HCT116 (cell line): ENCODE data around the gene PHACTR1. TPM values are rescaled to one million over a fixed set of nuclear protein-coding genes. Genes with fewer than 3 reads are reported as not detected.

Source experiments
- ATAC-seq: fragments of 200-7000 bp; cut with Tn5 transposase; 2 replicates; pipeline ENCODE4 v1.9.1; 2020; ENCODE audit warnings: mild to moderate bottlenecking, moderate library complexity
- BruUV-seq: library from RNA; stranded (reverse); fragments of 400-500 nt; replicated peaks from 2 replicates; lab custom pipeline; 2021; lab: Mats Ljungman, UMichigan
- CTCF ChIA-PET: fragments of 300-600 bp; sonication (Branson Sonifier 250); formaldehyde crosslinking; loops from one replicate; lab custom pipeline; 2021; ENCODE audit warnings: antibody characterized with exemption; lab: Charles Lee
- POLR2A ChIA-PET: fragments of 300-600, 350-600 bp; sonication (Branson Sonifier 250); formaldehyde crosslinking; loops from one replicate; lab custom pipeline; 2021; ENCODE audit warnings: antibody characterized with exemption; lab: Charles Lee
- RAD21 ChIA-PET, 2 experiments: fragments of 300-600 bp; sonication (Branson Sonifier 250); formaldehyde crosslinking; loops; one replicate each; lab custom pipeline; 2023; ENCODE audit warnings: low total read pairs in 2 of 2; ENCODE audit not compliant: uncharacterized antibody in 2 of 2, unreplicated experiment in 2 of 2, low non-redundant PET in 1 of 2; lab: Charles Lee
- DNase-seq: peaks from one replicate; pipeline ENCODE4 v3.0.0-alpha.2; 2010; ENCODE audit warnings: low read depth, low spot score
- H2AFZ ChIP-seq: fragments of 200-600 bp; shearing (Covaris generic), sonication (generic); 2 replicates; pipeline ENCODE4 v1.6.1; 2017; ENCODE audit warnings: low read depth, mixed run types, mixed read lengths, antibody characterized with exemption, low read length; ENCODE audit not compliant: poor library complexity, severe bottlenecking
- H3K27ac ChIP-seq: 2 replicates; pipeline ENCODE4 v1.5.1; 2012; ENCODE audit warnings: low read depth, low read length
- H3K27me3 ChIP-seq: fragments of 200-600 bp; sonication (generic); 2 replicates; pipeline ENCODE4 v1.6.1; 2016; ENCODE audit warnings: mixed run types, low read length, mixed read lengths; ENCODE audit not compliant: insufficient read depth
- H3K36me3 ChIP-seq, 2 experiments: fragments of 200-500 bp in 1 of 2; fragments of 200-600 bp in 1 of 2; sonication (Bioruptor generic) in 1 of 2; sonication (generic) in 1 of 2; 2 replicates each; pipeline versions ENCODE4 v1.5.1 to v1.6.1; 2014 to 2016; ENCODE audit warnings: low read length in 2 of 2, inconsistent platforms in 1 of 2, mixed read lengths in 1 of 2, mixed run types in 1 of 2; ENCODE audit not compliant: insufficient read depth in 2 of 2, control insufficient read depth in 1 of 2
- H3K4me1 ChIP-seq, 2 experiments: fragments of 200-600 bp in 1 of 2; sonication (generic) in 1 of 2; 2 replicates each; pipeline versions ENCODE4 v1.5.1 to v1.6.1; 2012 to 2017; ENCODE audit warnings: low read length in 2 of 2, inconsistent platforms in 1 of 2, mild to moderate bottlenecking in 1 of 2, mixed read lengths in 1 of 2, mixed run types in 1 of 2, moderate library complexity in 1 of 2; ENCODE audit not compliant: insufficient read depth in 2 of 2, control insufficient read depth in 1 of 2
- H3K4me2 ChIP-seq: fragments of 200-600 bp; sonication (generic); 2 replicates; pipeline ENCODE4 v1.6.1; 2017; ENCODE audit warnings: mixed run types, low read length, mixed read lengths
- H3K4me3 ChIP-seq, 2 experiments: fragments of 200-600 bp in 1 of 2; sonication (generic) in 1 of 2; replicated peaks in 1 of 2; 2 replicates each; pipeline ENCODE4 v1.5.1; 2011 to 2016; ENCODE audit warnings: low read length in 2 of 2, control low read depth in 1 of 2, low read depth in 1 of 2, mild to moderate bottlenecking in 1 of 2, mixed read lengths in 1 of 2, mixed run types in 1 of 2
- H3K79me2 ChIP-seq: fragments of 200-600 bp; sonication (generic); 2 replicates; pipeline ENCODE4 v1.6.1; 2017; ENCODE audit warnings: mild to moderate bottlenecking, mixed run types, low read length, moderate library complexity, mixed read lengths; ENCODE audit not compliant: insufficient read depth
- H3K9ac ChIP-seq: fragments of 200-600 bp; sonication (generic); 2 replicates; pipeline ENCODE4 v1.6.1; 2016; ENCODE audit warnings: low read length, mixed read lengths
- H3K9me2 ChIP-seq: fragments of 200-600 bp; sonication (generic), shearing (Covaris generic); 2 replicates; pipeline ENCODE4 v1.6.1; 2017; ENCODE audit warnings: mixed run types, mild to moderate bottlenecking, moderate library complexity; ENCODE audit not compliant: insufficient read depth
- H3K9me3 ChIP-seq, 2 experiments: fragments of 200-500 bp in 1 of 2; fragments of 200-600 bp in 1 of 2; sonication (Bioruptor generic) in 1 of 2; sonication (generic) in 1 of 2; 2 replicates each; pipeline ENCODE4 v1.6.1; 2014 to 2017; ENCODE audit warnings: low read length in 2 of 2, mixed read lengths in 2 of 2, inconsistent platforms in 1 of 2, low read depth in 1 of 2, mild to moderate bottlenecking in 1 of 2, mixed run types in 1 of 2, moderate library complexity in 1 of 2; ENCODE audit not compliant: control insufficient read depth in 1 of 2, insufficient read depth in 1 of 2
- H4K20me1 ChIP-seq: fragments of 200-600 bp; sonication (generic), shearing (Covaris generic); 2 replicates; pipeline ENCODE4 v1.6.1; 2017; ENCODE audit warnings: mixed run types, mild to moderate bottlenecking, moderate library complexity; ENCODE audit not compliant: insufficient read depth
- CBX3 ChIP-seq: IDR thresholded peaks from 2 replicates; pipeline ENCODE4 v1.6.1; 2012; ENCODE audit warnings: low read depth
- CEBPB ChIP-seq: IDR thresholded peaks from 2 replicates; pipeline ENCODE4 v1.6.1; 2012; ENCODE audit warnings: low read depth
- CTCF ChIP-seq, 3 experiments: fragments of 200-600 bp in 1 of 3; sonication (generic) in 1 of 3; IDR thresholded peaks in 2 of 3; conservative IDR thresholded peaks in 1 of 3; 2 replicates each; pipeline ENCODE4 v1.5.1; 2012 to 2017; ENCODE audit warnings: low read depth in 2 of 3, low read length in 2 of 3, antibody characterized with exemption in 1 of 3, borderline replicate concordance in 1 of 3, control low read depth in 1 of 3, mild to moderate bottlenecking in 1 of 3, mixed read lengths in 1 of 3, mixed run types in 1 of 3, moderate library complexity in 1 of 3; ENCODE audit not compliant: insufficient read depth in 1 of 3
- ELF1 ChIP-seq: IDR thresholded peaks from 2 replicates; pipeline ENCODE4 v1.6.1; 2012; ENCODE audit warnings: low read depth, borderline replicate concordance
- EZH2phosphoT487 ChIP-seq: fragments of 200-600 bp; IDR thresholded peaks from 2 replicates; pipeline ENCODE4 v1.6.1; 2018; ENCODE audit warnings: antibody characterized with exemption, borderline replicate concordance
- FOSL1 ChIP-seq: IDR thresholded peaks from 2 replicates; pipeline ENCODE4 v1.6.1; 2012; ENCODE audit warnings: low read depth
- MAX ChIP-seq: IDR thresholded peaks from 2 replicates; pipeline ENCODE4 v1.6.1; 2012
- POLR2A ChIP-seq: IDR thresholded peaks from 2 replicates; pipeline ENCODE4 v1.7.0; 2011; ENCODE audit warnings: borderline replicate concordance; ENCODE audit not compliant: insufficient read depth, insufficient read length; ENCODE audit errors: extremely low read depth
- REST ChIP-seq: IDR thresholded peaks from 2 replicates; pipeline ENCODE4 v1.6.1; 2012; ENCODE audit warnings: low read depth
- SIN3A ChIP-seq: IDR thresholded peaks from 2 replicates; pipeline ENCODE4 v1.6.1; 2012; ENCODE audit warnings: low read depth
- SRF ChIP-seq: IDR thresholded peaks from 2 replicates; pipeline ENCODE4 v1.6.1; 2012; ENCODE audit warnings: low read depth
- YY1 ChIP-seq: IDR thresholded peaks from 2 replicates; pipeline ENCODE4 v1.6.1; 2011; ENCODE audit warnings: low read length, low read depth, moderate library complexity, mild to moderate bottlenecking; ENCODE audit not compliant: insufficient replicate concordance; ENCODE audit errors: extremely low read depth
- ZFX ChIP-seq: fragments of 450-650 bp; IDR thresholded peaks from 2 replicates; pipeline ENCODE4 v1.6.1; 2017
- intact Hi-C: fragments of 100-400 bp; cut with micrococcal nuclease; formaldehyde crosslinking; loops from 2 replicates; pipeline ENCODE4 v1.10.0; 2022
- total RNA-seq: library from RNA; stranded (reverse); gene quantifications from one replicate; pipeline ENCODE4 v1.2.1, GENCODE V29; 2021; ENCODE audit not compliant: unreplicated experiment

The PHACTR1 gene
- total RNA-seq, 1 experiment from 2014 or later: 0.17 TPM

DNA sequence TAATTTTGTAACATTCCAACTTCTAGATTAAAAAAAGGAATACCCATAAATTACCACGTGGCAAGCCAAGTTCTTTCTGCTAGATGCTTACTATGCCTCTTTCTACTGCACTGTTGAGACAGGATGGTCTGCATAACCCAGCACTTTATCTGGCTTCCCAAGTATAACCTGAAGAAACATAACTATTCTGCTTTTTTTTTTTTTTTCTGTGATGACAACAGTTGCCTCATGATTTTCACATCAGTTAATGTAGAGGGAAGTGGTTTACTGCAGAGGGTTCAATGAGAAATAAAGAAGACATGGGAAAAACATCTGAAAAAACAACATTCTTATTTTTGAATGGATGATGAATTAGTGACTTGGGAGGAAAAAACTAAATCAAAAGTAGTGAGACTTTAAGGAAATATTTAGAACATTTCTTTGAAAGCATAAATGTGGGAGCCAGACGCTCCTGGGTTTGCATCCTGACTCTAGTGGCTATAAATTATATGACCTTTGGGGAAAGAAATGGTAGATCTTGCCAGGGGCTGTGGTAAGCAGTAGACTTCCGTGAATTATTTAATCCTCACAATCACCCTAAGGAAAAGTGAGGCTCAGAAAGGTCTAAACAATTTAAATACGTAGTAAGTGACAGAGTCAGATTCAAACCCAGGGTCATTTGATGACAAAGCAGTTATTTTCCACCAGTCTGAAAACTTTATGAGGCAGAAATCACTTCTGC, 230.7 kb downstream of the PHACTR1 start (continued):
- TF ChIP-seq REST: no peak
- TF ChIP-seq ZFX: no peak
- TF ChIP-seq SRF: no peak
- TF ChIP-seq CEBPB: no peak
- TF ChIP-seq YY1: no peak
- no peak for TF ChIP-seq FOSL1

- ChIA-PET RAD21 (no interaction called here), POLR2A (no interaction called here), CTCF (no interaction called here)
- H3K27me3 ChIP-seq: peaks cover 15% of the 10 kb centered on the region
- ATAC-seq (no peak), DNase-seq (no peak)
- no peak overlapping the region for H3K9ac ChIP-seq
- no peak overlapping the region for H3K27ac ChIP-seq
- no peak overlapping the region for H2AFZ ChIP-seq
- no peak overlapping the region for H3K4me2 ChIP-seq
- no peaks in the 10 kb centered on the region for H3K4me1 ChIP-seq
- intact Hi-C loops: no loop called here
- no peaks in the 10 kb centered on the region for H3K79me2 ChIP-seq
- no peaks in the 10 kb centered on the region for H3K9me2 ChIP-seq
- H3K9me3 ChIP-seq: no peaks in the 10 kb centered on the region
- no TSS peak for BruUV-seq
- H3K36me3 ChIP-seq: no peaks in the 10 kb centered on the region
- H3K4me3 ChIP-seq: no peak overlapping the region
- H4K20me1 ChIP-seq: no peaks in the 10 kb centered on the region
- no peak for TF ChIP-seq REST
- TF ChIP-seq SRF: no peak
- no peak for TF ChIP-seq MAX
- TF ChIP-seq ELF1: no peak
- no peak for TF ChIP-seq EZH2phosphoT487
- TF ChIP-seq ZFX: no peak
- no peak for TF ChIP-seq CBX3
- no peak for TF ChIP-seq CTCF (IDR thresholded peaks at IDR 0.05 in 2 of 3, conservative IDR thresholded peaks at IDR 0.05 in 1 of 3; ENCODE audit: borderline replicate concordance in 1 of 3, insufficient read depth in 1 of 3, low read depth in 2 of 3, low read length in 2 of 3)
- no peak for TF ChIP-seq POLR2A
- TF ChIP-seq SIN3A: no peak
Measured at GRCh38 chr6:12947967-12948366, 231.4 kb downstream of the PHACTR1 start.
